ENCODE results near the gene PSTPIP2.

DNA sequence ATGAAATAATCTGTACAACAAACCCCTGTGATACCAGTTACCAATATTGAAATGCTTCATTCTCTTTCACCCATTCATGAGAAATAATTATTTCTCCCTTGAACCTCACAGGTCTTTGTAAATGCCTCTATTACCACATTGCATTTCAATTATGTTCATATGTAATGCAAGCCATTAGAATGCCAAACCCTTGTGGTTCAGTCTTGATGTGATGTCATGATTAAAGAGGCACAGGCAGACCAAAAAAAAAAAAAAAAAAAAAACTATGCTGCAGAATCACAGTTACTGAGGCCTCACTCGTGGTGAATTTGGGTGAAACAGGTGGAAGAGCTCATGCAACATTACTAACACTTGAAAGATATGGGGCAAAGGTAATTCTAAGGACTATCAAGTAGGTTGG lies 95.5 kb downstream of the PSTPIP2 start:
- TF ChIP-seq EZH2phosphoT487 (IDR thresholded peaks at IDR 0.05; ENCODE audit: borderline replicate concordance) = no peak
- TF ChIP-seq, protein P1, sequence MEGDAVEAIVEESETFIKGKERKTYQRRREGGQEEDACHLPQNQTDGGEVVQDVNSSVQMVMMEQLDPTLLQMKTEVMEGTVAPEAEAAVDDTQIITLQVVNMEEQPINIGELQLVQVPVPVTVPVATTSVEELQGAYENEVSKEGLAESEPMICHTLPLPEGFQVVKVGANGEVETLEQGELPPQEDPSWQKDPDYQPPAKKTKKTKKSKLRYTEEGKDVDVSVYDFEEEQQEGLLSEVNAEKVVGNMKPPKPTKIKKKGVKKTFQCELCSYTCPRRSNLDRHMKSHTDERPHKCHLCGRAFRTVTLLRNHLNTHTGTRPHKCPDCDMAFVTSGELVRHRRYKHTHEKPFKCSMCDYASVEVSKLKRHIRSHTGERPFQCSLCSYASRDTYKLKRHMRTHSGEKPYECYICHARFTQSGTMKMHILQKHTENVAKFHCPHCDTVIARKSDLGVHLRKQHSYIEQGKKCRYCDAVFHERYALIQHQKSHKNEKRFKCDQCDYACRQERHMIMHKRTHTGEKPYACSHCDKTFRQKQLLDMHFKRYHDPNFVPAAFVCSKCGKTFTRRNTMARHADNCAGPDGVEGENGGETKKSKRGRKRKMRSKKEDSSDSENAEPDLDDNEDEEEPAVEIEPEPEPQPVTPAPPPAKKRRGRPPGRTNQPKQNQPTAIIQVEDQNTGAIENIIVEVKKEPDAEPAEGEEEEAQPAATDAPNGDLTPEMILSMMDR (conservative IDR thresholded peaks at IDR 0.05; ENCODE audit: low read length) = no peak
